Skeletal muscle satellite cell (primary cell): ENCODE results near the gene WDR26.

Source experiments
- H3K27me3 ChIP-seq: 2 replicates; pipeline ENCODE4 v1.7.0; 2013; ENCODE audit warnings: low read length; ENCODE audit not compliant: control insufficient read depth, insufficient read depth
- H3K36me3 ChIP-seq: 2 replicates; pipeline ENCODE4 v1.7.0; 2013; ENCODE audit warnings: mild to moderate bottlenecking, control low read depth, low read length; ENCODE audit not compliant: insufficient read depth
- H3K4me1 ChIP-seq: 2 replicates; pipeline ENCODE4 v1.7.0; 2013; ENCODE audit warnings: low read length; ENCODE audit not compliant: control insufficient read depth, insufficient read depth
- H3K4me2 ChIP-seq: 2 replicates; pipeline ENCODE4 v1.7.0; 2013; ENCODE audit warnings: mild to moderate bottlenecking, low read length
- H3K4me3 ChIP-seq: 2 replicates; pipeline ENCODE4 v1.7.0; 2013; ENCODE audit warnings: low read length
- H3K9ac ChIP-seq: 2 replicates; pipeline ENCODE4 v1.7.0; 2013; ENCODE audit warnings: mild to moderate bottlenecking, low read depth, low read length, moderate library complexity
- H3K9me3 ChIP-seq: replicated peaks from 2 replicates; pipeline ENCODE4 v1.7.0; 2013; ENCODE audit warnings: mild to moderate bottlenecking, control low read depth, low read length

The WDR26 gene

DNA sequence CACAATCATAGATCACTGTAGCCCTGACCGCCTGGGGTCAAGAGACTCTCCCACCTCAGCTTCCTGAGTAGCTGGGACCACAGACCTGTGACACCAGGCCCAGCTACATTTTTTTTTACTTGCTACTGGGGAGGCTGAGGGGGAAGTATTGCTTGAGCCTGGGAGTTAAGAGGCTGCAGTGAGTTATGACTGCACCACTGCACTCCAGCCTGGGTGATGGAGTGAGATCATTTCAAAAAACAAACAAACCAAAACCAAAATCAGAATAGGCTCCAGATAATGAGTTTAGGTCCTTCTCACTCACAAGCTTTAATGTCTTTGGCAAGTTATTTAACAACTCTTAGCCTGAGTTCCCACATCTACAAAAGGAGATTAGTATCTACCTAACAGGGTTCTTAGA lies 22.8 kb downstream of the WDR26 start:
- Histone ChIP-seq H3K4me1 (no peaks in the 10 kb centered on the region), H3K9me3 (no peaks in the 10 kb centered on the region), H3K4me2 (no peak overlapping the region), H3K36me3 (peaks cover 62% of the 10 kb centered on the region), H3K27me3 (no peaks in the 10 kb centered on the region), H3K9ac (no peak overlapping the region), H3K4me3 (no peak overlapping the region)

DNA sequence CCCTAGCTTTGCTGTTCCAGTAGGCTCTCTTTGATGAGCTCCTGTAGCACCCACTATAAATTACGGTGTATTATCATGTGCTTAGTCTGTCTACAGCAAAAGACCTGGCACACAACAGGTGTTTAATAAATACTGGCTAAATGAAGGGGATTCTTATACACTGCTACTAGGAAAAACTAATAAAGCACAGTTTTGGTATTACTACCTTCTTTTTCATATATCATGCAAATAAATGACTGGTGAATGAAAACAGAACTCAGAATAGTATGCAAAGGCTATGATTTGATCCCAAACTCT lies 26.4 kb downstream of the WDR26 start:
- Histone ChIP-seq H3K9ac (no peak overlapping the region), H3K4me2 (no peak overlapping the region), H3K4me3 (no peak overlapping the region), H3K4me1 (peaks cover 6% of the 10 kb centered on the region), H3K36me3 (peaks cover 79% of the 10 kb centered on the region), H3K27me3 (no peaks in the 10 kb centered on the region), H3K9me3 (no peaks in the 10 kb centered on the region)

DNA sequence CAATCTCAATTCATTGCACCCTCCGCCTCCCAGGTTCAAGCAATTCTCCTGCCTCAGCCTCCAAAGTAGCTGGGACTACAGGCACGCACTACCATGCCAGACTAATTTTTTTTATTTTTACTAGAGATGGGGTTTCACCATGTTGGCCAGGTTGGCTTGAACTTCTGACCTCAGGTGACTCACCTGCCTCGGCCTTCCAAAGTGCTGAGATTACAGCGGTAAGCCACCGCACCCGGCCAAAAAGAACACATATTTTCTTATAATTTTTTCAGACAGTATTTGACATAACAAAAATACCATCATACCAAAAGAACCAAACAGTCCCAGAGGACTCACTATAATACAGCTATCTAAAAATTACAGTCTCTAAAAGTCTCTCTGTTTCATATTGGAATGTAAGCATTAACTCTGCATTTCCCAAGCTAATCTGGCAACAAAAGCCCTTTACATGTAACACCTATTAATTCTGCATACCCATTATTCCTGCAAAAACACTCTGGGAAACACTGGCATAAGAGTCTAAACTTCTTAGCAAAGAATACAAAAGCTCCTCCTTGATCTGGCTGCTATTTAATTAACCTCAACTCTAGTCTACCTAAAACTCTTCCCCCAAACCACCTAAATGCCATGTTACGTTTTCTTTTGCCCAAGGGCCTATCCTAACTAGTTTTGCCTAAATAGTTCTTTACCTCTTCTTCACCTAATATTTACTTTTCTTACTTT lies 26.9 kb downstream of the WDR26 start:
- no peak overlapping the region for H3K9ac ChIP-seq
- H3K4me1 ChIP-seq, result peaks cover 6% of the 10 kb centered on the region
- no peak overlapping the region for H3K4me2 ChIP-seq
- no peaks in the 10 kb centered on the region for H3K9me3 ChIP-seq
- no peak overlapping the region for H3K4me3 ChIP-seq
- H3K36me3 ChIP-seq, result peaks cover 80% of the 10 kb centered on the region
- H3K27me3 ChIP-seq, result no peaks in the 10 kb centered on the region

DNA sequence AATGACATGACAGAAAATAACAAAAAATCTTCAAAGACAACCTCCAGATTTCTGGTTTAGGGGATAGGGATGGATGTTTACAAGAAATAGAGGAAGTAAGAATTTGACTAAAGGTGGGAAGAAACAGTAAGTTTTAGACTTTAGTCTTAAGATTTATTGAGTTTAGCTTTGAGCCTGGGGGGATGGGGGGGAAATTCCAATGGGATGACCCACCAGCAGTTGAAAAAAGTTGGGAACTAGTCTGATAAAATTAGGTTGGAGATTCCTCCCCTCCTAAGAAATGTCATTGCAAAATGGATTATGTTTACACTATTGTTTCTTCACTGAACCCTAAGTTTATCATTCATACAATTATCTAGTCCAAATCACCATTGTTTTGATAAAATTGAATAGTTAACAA lies 28.4 kb downstream of the WDR26 start:
- H3K36me3 ChIP-seq, result peaks cover 85% of the 10 kb centered on the region
- no peak overlapping the region for H3K9ac ChIP-seq
- no peaks in the 10 kb centered on the region for H3K9me3 ChIP-seq
- no peak overlapping the region for H3K4me2 ChIP-seq
- H3K4me3 ChIP-seq, result no peak overlapping the region
- H3K27me3 ChIP-seq, result no peaks in the 10 kb centered on the region
- H3K4me1 ChIP-seq, result peaks cover 6% of the 10 kb centered on the region

- Histone ChIP-seq H3K4me1 (peaks cover 6% of the 10 kb centered on the region), H3K36me3 (peaks cover 85% of the 10 kb centered on the region), H3K4me3 (no peak overlapping the region)
These were observed 29.0 kb downstream of the WDR26 start for GRCh38 chr1:224405604-224405970.

GRCh38 chr1:224404916-224405603 lies 29.5 kb downstream of the WDR26 start:
- H3K36me3 ChIP-seq, result peaks cover 83% of the 10 kb centered on the region
- no peaks in the 10 kb centered on the region for H3K9me3 ChIP-seq
- H3K4me3 ChIP-seq, result no peak overlapping the region
- no peak overlapping the region for H3K9ac ChIP-seq
- H3K4me2 ChIP-seq, result no peak overlapping the region
- peaks cover 6% of the 10 kb centered on the region for H3K4me1 ChIP-seq
- no peaks in the 10 kb centered on the region for H3K27me3 ChIP-seq

More at GRCh38 chr1:224405604-224405970, 29.0 kb downstream of the WDR26 start:
- H3K9ac ChIP-seq, result no peak overlapping the region
- H3K4me2 ChIP-seq, result no peak overlapping the region
- H3K9me3 ChIP-seq, result no peaks in the 10 kb centered on the region
- H3K27me3 ChIP-seq, result no peaks in the 10 kb centered on the region

- Histone ChIP-seq H3K36me3 (peaks cover 87% of the 10 kb centered on the region), H3K4me1 (peaks cover 6% of the 10 kb centered on the region), H3K9me3 (no peaks in the 10 kb centered on the region), H3K9ac (no peak overlapping the region), H3K4me2 (no peak overlapping the region), H3K27me3 (no peaks in the 10 kb centered on the region), H3K4me3 (no peak overlapping the region)
These were observed 32.0 kb downstream of the WDR26 start for GRCh38 chr1:224402472-224403036.

DNA sequence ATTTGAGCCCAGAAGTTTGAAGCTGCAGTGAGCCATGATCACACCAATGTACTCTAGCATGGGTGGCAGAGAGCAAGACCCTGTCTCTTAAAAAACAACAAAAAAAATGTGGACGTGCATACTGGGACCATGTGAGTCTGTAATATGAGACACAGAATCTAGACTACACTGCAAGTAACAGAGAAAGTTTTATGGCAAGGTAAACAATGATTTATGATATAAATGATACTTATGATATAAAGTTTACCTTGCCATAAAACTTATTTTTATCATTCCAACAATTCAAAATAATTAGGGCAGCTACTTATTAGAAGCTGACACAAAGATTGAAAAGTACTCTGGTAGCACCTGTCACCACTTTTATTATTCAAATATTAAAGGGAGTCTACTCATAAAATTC lies 34.7 kb downstream of the WDR26 start:
- no peaks in the 10 kb centered on the region for H3K27me3 ChIP-seq
- H3K36me3 ChIP-seq, result peaks cover 94% of the 10 kb centered on the region
- no peaks in the 10 kb centered on the region for H3K9me3 ChIP-seq
- no peaks in the 10 kb centered on the region for H3K4me1 ChIP-seq
- H3K4me3 ChIP-seq, result no peak overlapping the region
- no peak overlapping the region for H3K4me2 ChIP-seq
- H3K9ac ChIP-seq, result no peak overlapping the region

- Histone ChIP-seq H3K9ac (no peak overlapping the region), H3K9me3 (no peaks in the 10 kb centered on the region), H3K36me3 (peaks cover 93% of the 10 kb centered on the region), H3K4me1 (no peaks in the 10 kb centered on the region), H3K4me2 (no peak overlapping the region), H3K4me3 (no peak overlapping the region), H3K27me3 (no peaks in the 10 kb centered on the region)
These were observed 41.3 kb downstream of the WDR26 start for GRCh38 chr1:224393294-224393693.

DNA sequence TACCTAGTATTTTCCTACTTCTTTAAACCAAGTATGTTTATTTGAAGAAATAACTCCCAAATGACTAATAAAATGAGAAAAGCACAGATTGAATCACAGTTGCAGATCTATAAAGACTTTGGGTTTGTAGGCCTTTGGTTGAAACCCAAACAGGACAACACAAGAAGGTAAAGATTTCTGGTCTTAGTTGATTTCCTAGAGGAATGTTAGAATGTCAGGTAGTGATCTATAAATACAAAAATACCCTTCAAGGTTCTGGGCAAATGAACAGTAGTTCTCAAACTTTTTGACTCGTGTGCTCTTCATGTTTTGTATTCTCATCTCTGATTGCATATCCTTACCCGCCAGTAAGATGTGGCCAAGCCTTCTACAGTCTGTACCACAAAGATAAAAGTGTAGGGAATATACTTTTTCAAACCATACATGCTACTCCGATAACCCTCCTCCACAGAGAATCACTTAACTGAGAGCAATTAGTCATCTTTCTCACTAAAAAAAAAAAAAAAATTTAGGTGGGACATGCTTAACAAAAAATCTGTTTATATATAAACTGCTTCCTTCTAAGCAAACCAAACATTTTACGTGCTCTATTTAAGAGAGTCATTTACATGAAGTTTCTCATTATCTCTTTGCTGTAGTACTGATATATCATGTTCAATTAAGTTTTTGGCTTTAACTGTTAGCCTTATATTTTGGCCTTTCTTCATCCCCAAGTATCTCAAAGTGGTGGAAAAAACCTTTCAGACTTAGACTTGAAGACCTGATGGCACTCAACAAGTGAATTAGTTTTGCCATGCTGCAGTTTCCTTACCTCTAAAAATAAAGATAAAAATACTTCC lies 42.0 kb downstream of the WDR26 start:
- no peaks in the 10 kb centered on the region for H3K4me1 ChIP-seq
- H3K9me3 ChIP-seq, result no peaks in the 10 kb centered on the region
- no peak overlapping the region for H3K9ac ChIP-seq
- H3K36me3 ChIP-seq, result peaks cover 89% of the 10 kb centered on the region
- no peaks in the 10 kb centered on the region for H3K27me3 ChIP-seq
- H3K4me2 ChIP-seq, result no peak overlapping the region
- no peak overlapping the region for H3K4me3 ChIP-seq

DNA sequence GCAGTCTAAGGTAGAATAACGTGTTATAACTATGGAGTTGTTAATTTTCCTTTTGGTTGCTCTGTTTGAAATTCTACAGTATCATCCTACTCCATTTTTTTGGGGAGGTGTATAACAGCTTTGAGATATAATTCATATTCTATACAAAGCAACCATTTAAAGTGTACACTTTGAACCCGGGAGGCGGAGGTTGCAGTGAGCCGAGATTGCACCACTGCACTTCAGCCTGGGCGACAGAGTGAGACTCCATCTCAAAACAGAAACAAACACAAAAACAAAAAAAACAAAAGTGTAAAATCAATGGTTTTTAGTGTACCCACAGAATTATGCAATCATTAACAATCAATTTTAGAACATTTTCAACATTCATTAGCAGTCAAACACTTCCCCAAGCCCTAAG lies 44.1 kb downstream of the WDR26 start:
- Histone ChIP-seq H3K36me3 (peaks cover 71% of the 10 kb centered on the region), H3K9me3 (no peaks in the 10 kb centered on the region), H3K4me3 (no peak overlapping the region), H3K4me2 (no peak overlapping the region), H3K9ac (no peak overlapping the region), H3K4me1 (no peaks in the 10 kb centered on the region), H3K27me3 (no peaks in the 10 kb centered on the region)
